ENCODE data around the gene STAG3. TPM values are rescaled to one million over a fixed set of nuclear protein-coding genes. Genes with fewer than 3 reads are reported as not detected.

STAG3 gene
- total and polyA plus RNA-seq, 2 of the 8 experiments (the other 6 are each of a cell fraction or from before 2014, with no cell fraction given), result 1.3 to 3.3 TPM

- Histone ChIP-seq H3K9ac (replicated peaks in 1 of 4; ENCODE audit: extremely low read depth in 1 of 4, low read depth in 3 of 4, low read length in 3 of 4) (no peak overlapping the region), H2BK15ac (ENCODE audit: low read length) (no peak overlapping the region), H4K5ac (ENCODE audit: insufficient read length, low read depth, low read length) (no peak overlapping the region), H2BK12ac (ENCODE audit: low read depth, low read length) (no peak overlapping the region), H3K9me3 (ENCODE audit: insufficient read depth in 2 of 2, low read depth in 1 of 2, low read length in 1 of 2) (no peaks in the 10 kb centered on the region), H3K79me2 (ENCODE audit: control insufficient read depth in 1 of 2, insufficient read depth in 2 of 2, low read length in 2 of 2) (no peaks in the 10 kb centered on the region), H3K79me1 (ENCODE audit: low read depth, low read length) (no peaks in the 10 kb centered on the region; the same call in none of the 2 replicates), H3K27me3 (replicated peaks in 1 of 4; ENCODE audit: control insufficient read depth in 3 of 4, extremely low read depth in 1 of 4, insufficient read depth in 3 of 4, low read length in 3 of 4) (peaks cover 0 to 10% (median 2%) of the 10 kb centered on the region in 4 experiments; a peak in 1 of 7 replicates), H3K18ac (ENCODE audit: extremely low read depth, low read length) (no peak overlapping the region), H4K20me1 (replicated peaks in 1 of 2; ENCODE audit: control insufficient read depth in 1 of 2, insufficient read depth in 2 of 2, low read length in 2 of 2) (peaks cover 0 to 6% of the 10 kb centered on the region in 2 experiments), H2BK120ac (replicated peaks; ENCODE audit: low read depth, low read length) (no peak overlapping the region), H3K4me1 (replicated peaks in 1 of 4; ENCODE audit: control insufficient read depth in 3 of 4, insufficient read depth in 4 of 4, low read length in 3 of 4) (peaks cover 11 to 27% (median 17%) of the 10 kb centered on the region in 4 experiments), H3K14ac (ENCODE audit: insufficient read length) (no peak overlapping the region), H3K4me2 (ENCODE audit: insufficient read depth in 1 of 2, low read depth in 2 of 2, low read length in 2 of 2) (peak overlapping the region; percentile 86 to 89; a peak in 2 of 4 replicates), H3K27ac (ENCODE audit: low read depth, low read length) (no peak overlapping the region), H3K23me2 (ENCODE audit: low read depth, low read length) (peaks cover 14% of the 10 kb centered on the region; the same call in 1 of the 2 replicates), H2AFZ (ENCODE audit: low read length) (no peak overlapping the region), H2AK5ac (ENCODE audit: low read depth, low read length) (no peak overlapping the region), H4K8ac (ENCODE audit: extremely low read depth, insufficient read depth, low read length) (no peak overlapping the region), H3K36me3 (ENCODE audit: control insufficient read depth in 2 of 4, insufficient read depth in 4 of 4, low read length in 3 of 4) (peaks cover 0 to 4% (median 0%) of the 10 kb centered on the region in 4 experiments; a peak in 2 of 8 replicates), H3K4ac (replicated peaks; ENCODE audit: insufficient read length, low read depth, low read length) (no peak overlapping the region), H4K91ac (replicated peaks; ENCODE audit: insufficient read length, low read length) (no peak overlapping the region), H2BK5ac (ENCODE audit: low read depth, low read length) (no peak overlapping the region), H3K23ac (ENCODE audit: insufficient read length) (no peak overlapping the region), H2BK20ac (ENCODE audit: low read length) (no peak overlapping the region), H3K56ac (replicated peaks; ENCODE audit: insufficient read length, low read depth, low read length) (no peak overlapping the region), H3K4me3 (ENCODE audit: extremely low read depth in 1 of 4, insufficient read depth in 2 of 4, low read depth in 3 of 4, low read length in 4 of 4) (peak overlapping the region in 1 of 4 experiments; percentile 65; a peak in 1 of 8 replicates)
- POLR2A ChIA-PET (ENCODE audit: partially characterized antibody), result interaction anchor here (0.7 to 11.0 kb wide), 8 partner anchors 12 to 68 kb away, joined by 3 to 145 read pairs (median 7); partner anchors contain the start of genes AP4M1, MCM7 and TRAPPC14
- no peak for FAIRE-seq
- WGBS, 2 experiments (ENCODE audit: extremely low coverage in 1 of 2, insufficient coverage in 1 of 2, insufficient read length in 1 of 2, insufficient replicate concordance in 2 of 2, low coverage in 1 of 2, low lambda C conversion rate in 2 of 2, missing lambda C conversion rate in 1 of 2), result 83% methylated on average over 11 of the region's 11 CpGs; no CpG with 5 or more reads in 1 of the 2 experiments
- no peak for DNase-seq (ENCODE audit: low read depth in 1 of 2, low spot score in 2 of 2)
- CTCF ChIA-PET (ENCODE audit: partially characterized antibody), result interaction anchor here (0.6 to 11.2 kb wide), 7 partner anchors 11 to 540 kb away, joined by 3 to 94 read pairs (median 6); no protein-coding TSS in a partner anchor
- TF ChIP-seq GABPA (IDR thresholded peaks at IDR 0.05; ENCODE audit: borderline replicate concordance, insufficient read depth, low read length) (no peak), RAD21 (IDR thresholded peaks at IDR 0.05 in 1 of 2, conservative IDR thresholded peaks at IDR 0.05 in 1 of 2; ENCODE audit: low read depth in 2 of 2, low read length in 2 of 2) (no peak), RXRA (IDR thresholded peaks at IDR 0.05; ENCODE audit: insufficient read depth, low read depth, low read length) (no peak), RNF2 (IDR thresholded peaks at IDR 0.05; ENCODE audit: borderline replicate concordance, low read depth, low read length, missing control alignments, poor library complexity, severe bottlenecking) (no peak), KDM1A (IDR thresholded peaks at IDR 0.05; ENCODE audit: borderline replicate concordance, low read length) (no peak), EZH2 (IDR thresholded peaks at IDR 0.05; ENCODE audit: low read depth, low read length, severe bottlenecking) (no peak), JUND (IDR thresholded peaks at IDR 0.05; ENCODE audit: low read length) (no peak), CHD2 (IDR thresholded peaks at IDR 0.05; ENCODE audit: low read length) (no peak), SIX5 (IDR thresholded peaks at IDR 0.05; ENCODE audit: low read depth, low read length) (no peak), ZNF274 (IDR thresholded peaks at IDR 0.05; ENCODE audit: borderline replicate concordance, extremely low read depth, low read length) (no peak), BCL11A (IDR thresholded peaks at IDR 0.05; ENCODE audit: low read depth in 2 of 2, low read length in 2 of 2) (no peak)
Measured at GRCh38 chr7:100169147-100169850, 8.4 kb upstream of the STAG3 start.

Measured in H1 (cell line).